Nephron progenitor cell (in vitro differentiated cells): ENCODE results near the gene WDR75.

Experiments used
- DNase-seq: peaks from one replicate; pipeline ENCODE4 v3.0.0; 2021
- H3K27ac Mint-ChIP-seq: 2 replicates; pipeline ENCODE4 v1.8.0; 2021; ENCODE audit warnings: mild to moderate bottlenecking, moderate library complexity, mixed read lengths
- H3K27me3 Mint-ChIP-seq: 2 replicates; pipeline ENCODE4 v1.8.0; 2021; ENCODE audit warnings: mild to moderate bottlenecking, low read depth, mixed read lengths; ENCODE audit not compliant: poor library complexity
- H3K36me3 Mint-ChIP-seq: 2 replicates; pipeline ENCODE4 v1.8.0; 2021; ENCODE audit warnings: low read depth, mixed read lengths
- H3K4me1 Mint-ChIP-seq: 2 replicates; pipeline ENCODE4 v1.8.0; 2021; ENCODE audit warnings: mixed read lengths
- H3K4me3 Mint-ChIP-seq: 2 replicates; pipeline ENCODE4 v1.8.0; 2021; ENCODE audit warnings: mild to moderate bottlenecking, moderate library complexity, mixed read lengths
- H3K9me3 Mint-ChIP-seq: 2 replicates; pipeline ENCODE4 v1.8.0; 2021; ENCODE audit warnings: mild to moderate bottlenecking, moderate library complexity, mixed read lengths
- CTCF ChIP-seq: fragments of 200-600 bp; sonication (generic); IDR thresholded peaks from 2 replicates; pipeline ENCODE4 v1.5.0; 2021; ENCODE audit warnings: antibody characterized with exemption

The WDR75 gene

GRCh38 chr2:189511960-189512319 lies 70.7 kb downstream of the WDR75 start:
- H3K9me3 Mint-ChIP-seq = peaks cover 8% of the 10 kb centered on the region
- no peak overlapping the region for H3K27ac Mint-ChIP-seq
- H3K36me3 Mint-ChIP-seq = no peaks in the 10 kb centered on the region
- peaks cover 6% of the 10 kb centered on the region for H3K27me3 Mint-ChIP-seq
- DNase-seq = no peak
- no peak for TF ChIP-seq CTCF
- H3K4me1 Mint-ChIP-seq = no peaks in the 10 kb centered on the region
- H3K4me3 Mint-ChIP-seq = no peak overlapping the region

GRCh38 chr2:189512879-189513278 lies 71.6 kb downstream of the WDR75 start:
- no peak for TF ChIP-seq CTCF
- Mint-ChIP-seq H3K4me3 (no peak overlapping the region), H3K9me3 (peaks cover 8% of the 10 kb centered on the region), H3K36me3 (no peaks in the 10 kb centered on the region), H3K27me3 (peaks cover 9% of the 10 kb centered on the region), H3K4me1 (no peaks in the 10 kb centered on the region), H3K27ac (no peak overlapping the region)
- no peak for DNase-seq

- Mint-ChIP-seq H3K9me3 (peaks cover 3% of the 10 kb centered on the region), H3K27ac (no peak overlapping the region)
Observed at GRCh38 chr2:189514104-189514503, 72.8 kb downstream of the WDR75 start.

GRCh38 chr2:189515264-189515663 lies 74.0 kb downstream of the WDR75 start:
- H3K4me3 Mint-ChIP-seq = no peak overlapping the region
- H3K9me3 Mint-ChIP-seq = no peaks in the 10 kb centered on the region
- H3K4me1 Mint-ChIP-seq = no peaks in the 10 kb centered on the region
- TF ChIP-seq CTCF = no peak
- no peak for DNase-seq
- H3K27ac Mint-ChIP-seq = no peak overlapping the region
- H3K27me3 Mint-ChIP-seq = peaks cover 6% of the 10 kb centered on the region
- H3K36me3 Mint-ChIP-seq = no peaks in the 10 kb centered on the region

More at GRCh38 chr2:189514104-189514503, 72.8 kb downstream of the WDR75 start:
- no peaks in the 10 kb centered on the region for H3K36me3 Mint-ChIP-seq
- no peaks in the 10 kb centered on the region for H3K4me1 Mint-ChIP-seq
- DNase-seq = no peak
- no peak overlapping the region for H3K4me3 Mint-ChIP-seq
- H3K27me3 Mint-ChIP-seq = peaks cover 8% of the 10 kb centered on the region
- TF ChIP-seq CTCF = no peak

GRCh38 chr2:189516546-189516945 lies 75.3 kb downstream of the WDR75 start:
- DNase-seq = no peak
- no peak overlapping the region for H3K27ac Mint-ChIP-seq
- peaks cover 6% of the 10 kb centered on the region for H3K27me3 Mint-ChIP-seq
- H3K4me3 Mint-ChIP-seq = no peak overlapping the region
- TF ChIP-seq CTCF = no peak
- H3K36me3 Mint-ChIP-seq = no peaks in the 10 kb centered on the region
- H3K4me1 Mint-ChIP-seq = no peaks in the 10 kb centered on the region
- H3K9me3 Mint-ChIP-seq = no peaks in the 10 kb centered on the region

- Mint-ChIP-seq H3K4me3 (no peak overlapping the region), H3K4me1 (no peaks in the 10 kb centered on the region), H3K36me3 (no peaks in the 10 kb centered on the region), H3K9me3 (no peaks in the 10 kb centered on the region), H3K27me3 (peaks cover 6% of the 10 kb centered on the region), H3K27ac (no peak overlapping the region)
- DNase-seq = no peak
- TF ChIP-seq CTCF = no peak
Observed at GRCh38 chr2:189517847-189518535, 76.7 kb downstream of the WDR75 start.
